Ascending aorta (tissue), 2 donors: ENCODE measurements around the gene SCIMP. TPM values are rescaled to one million over a fixed set of nuclear protein-coding genes. Genes with fewer than 3 reads are reported as not detected.

Experiments used
- DNase-seq, 2 donors: peaks; one replicate each; pipeline ENCODE4 v3.0.0-alpha.2; 2019; ENCODE audit warnings: low spot score in 2 of 2
- H3K27ac ChIP-seq, 2 donors: fragments of 200-600 bp; sonication (generic); one replicate each; pipeline ENCODE4 v1.5.1; 2016 to 2017; ENCODE audit warnings: mild to moderate bottlenecking in 1 of 2
- H3K27me3 ChIP-seq: fragments of 200-600 bp; sonication (generic); one replicate; pipeline ENCODE4 v1.5.1; 2017
- H3K36me3 ChIP-seq, 2 donors: fragments of 200-600 bp; sonication (generic); one replicate each; pipeline ENCODE4 v1.5.1; 2016
- H3K4me1 ChIP-seq, 2 donors: fragments of 200-600 bp; sonication (generic); one replicate each; pipeline ENCODE4 v1.5.1; 2016 to 2017; ENCODE audit warnings: mild to moderate bottlenecking in 1 of 2
- H3K4me3 ChIP-seq, 2 donors: fragments of 200-600 bp; sonication (generic); one replicate each; pipeline ENCODE4 v1.5.1; 2016 to 2017; ENCODE audit warnings: mild to moderate bottlenecking in 1 of 2
- H3K9me3 ChIP-seq, 2 donors: fragments of 200-600 bp; sonication (generic); one replicate each; pipeline ENCODE4 v1.5.1; 2016
- intact Hi-C: fragments of 100-400 bp; cut with DNase I; formaldehyde crosslinking; loops from one replicate; pipeline ENCODE4 v1.15.1; 2023
- total RNA-seq: library from RNA; depleted of rRNA; stranded (reverse); fragments of >200 nt; gene quantifications from one replicate; pipeline ENCODE4 v1.1.0, GENCODE V29; 2016
- TF ChIP-seq, protein P1 (sequence below), 3 experiments: fragments of 200-600 bp in 2 of 3; fragments of 450-650 bp in 1 of 3; sonication (generic) in 2 of 3; IDR thresholded peaks; one replicate each; pipeline ENCODE4 v1.5.1; 2016 to 2019; ENCODE audit warnings: antibody characterized with exemption in 3 of 3, mild to moderate bottlenecking in 1 of 3, moderate library complexity in 1 of 3

SCIMP gene
- total RNA-seq, 1 donor from 2014 or later = 0.21 TPM

DNA sequence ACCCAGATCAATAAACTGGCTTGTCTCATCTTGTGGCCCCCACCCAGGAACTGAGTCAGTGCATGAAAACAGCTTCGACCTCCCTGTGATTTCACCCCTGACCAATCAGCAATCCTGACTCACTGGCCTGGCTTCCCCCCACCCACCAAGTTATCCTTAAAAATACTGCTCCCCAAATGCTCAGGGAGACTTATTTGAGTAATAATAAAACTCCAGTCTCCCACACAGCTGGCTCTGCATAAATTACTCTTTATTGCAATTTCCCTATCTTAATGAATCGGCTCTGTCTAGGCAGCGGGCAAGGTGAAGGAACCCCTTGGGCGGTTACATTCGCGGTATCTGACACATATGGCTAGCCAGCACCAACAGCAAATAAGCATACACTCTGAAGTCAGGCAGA is 37.7 kb upstream of the SCIMP start:
- no peaks in the 10 kb centered on the region for H3K36me3 ChIP-seq
- no peak overlapping the region for H3K4me3 ChIP-seq
- TF ChIP-seq, protein P1, sequence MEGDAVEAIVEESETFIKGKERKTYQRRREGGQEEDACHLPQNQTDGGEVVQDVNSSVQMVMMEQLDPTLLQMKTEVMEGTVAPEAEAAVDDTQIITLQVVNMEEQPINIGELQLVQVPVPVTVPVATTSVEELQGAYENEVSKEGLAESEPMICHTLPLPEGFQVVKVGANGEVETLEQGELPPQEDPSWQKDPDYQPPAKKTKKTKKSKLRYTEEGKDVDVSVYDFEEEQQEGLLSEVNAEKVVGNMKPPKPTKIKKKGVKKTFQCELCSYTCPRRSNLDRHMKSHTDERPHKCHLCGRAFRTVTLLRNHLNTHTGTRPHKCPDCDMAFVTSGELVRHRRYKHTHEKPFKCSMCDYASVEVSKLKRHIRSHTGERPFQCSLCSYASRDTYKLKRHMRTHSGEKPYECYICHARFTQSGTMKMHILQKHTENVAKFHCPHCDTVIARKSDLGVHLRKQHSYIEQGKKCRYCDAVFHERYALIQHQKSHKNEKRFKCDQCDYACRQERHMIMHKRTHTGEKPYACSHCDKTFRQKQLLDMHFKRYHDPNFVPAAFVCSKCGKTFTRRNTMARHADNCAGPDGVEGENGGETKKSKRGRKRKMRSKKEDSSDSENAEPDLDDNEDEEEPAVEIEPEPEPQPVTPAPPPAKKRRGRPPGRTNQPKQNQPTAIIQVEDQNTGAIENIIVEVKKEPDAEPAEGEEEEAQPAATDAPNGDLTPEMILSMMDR (IDR thresholded peaks at IDR 0.05) = no peak
- no peaks in the 10 kb centered on the region for H3K9me3 ChIP-seq
- DNase-seq = no peak
- H3K4me1 ChIP-seq = no peaks in the 10 kb centered on the region
- H3K27me3 ChIP-seq = no peaks in the 10 kb centered on the region
- no peak overlapping the region for H3K27ac ChIP-seq
- intact Hi-C loops = no loop called here

DNA sequence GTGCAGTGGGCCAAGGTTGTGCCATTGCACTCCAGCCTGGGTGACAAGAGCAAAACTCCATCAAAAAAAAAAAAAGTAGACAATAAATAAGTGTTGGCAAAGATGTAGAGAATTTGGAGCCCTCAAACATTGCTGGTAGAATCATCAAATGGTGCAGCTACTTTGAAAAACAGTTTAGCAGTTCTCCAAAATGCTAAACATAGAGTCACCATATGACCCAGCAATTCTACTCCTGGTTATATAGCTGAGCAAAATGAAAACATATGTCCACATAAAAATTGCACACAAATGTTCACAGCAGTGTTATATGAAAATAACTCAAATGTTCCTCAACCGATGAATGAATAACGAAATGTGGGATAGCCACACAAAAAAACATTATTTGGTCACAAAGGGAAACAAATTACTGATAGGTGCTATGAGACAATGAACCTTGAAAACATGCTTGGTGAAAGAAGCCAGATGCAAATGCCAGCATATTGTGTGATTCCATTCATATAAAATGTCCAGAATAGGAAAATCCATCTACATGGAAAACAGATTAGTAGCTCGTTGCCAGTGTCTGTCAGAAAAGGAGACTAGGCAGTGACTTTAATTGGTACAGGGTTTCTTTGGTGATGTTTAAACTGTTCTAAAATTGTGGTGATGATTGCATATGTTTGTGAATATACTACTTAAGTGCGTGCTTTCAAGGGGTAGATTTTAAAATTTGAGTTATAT is 34.7 kb upstream of the SCIMP start:
- no peaks in the 10 kb centered on the region for H3K36me3 ChIP-seq
- H3K27me3 ChIP-seq = no peaks in the 10 kb centered on the region
- no peak for DNase-seq
- H3K4me1 ChIP-seq = no peaks in the 10 kb centered on the region
- no peaks in the 10 kb centered on the region for H3K9me3 ChIP-seq
- intact Hi-C loops = no loop called here
- TF ChIP-seq, protein P1 (IDR thresholded peaks at IDR 0.05) = no peak
- H3K27ac ChIP-seq = no peak overlapping the region
- no peak overlapping the region for H3K4me3 ChIP-seq

DNA sequence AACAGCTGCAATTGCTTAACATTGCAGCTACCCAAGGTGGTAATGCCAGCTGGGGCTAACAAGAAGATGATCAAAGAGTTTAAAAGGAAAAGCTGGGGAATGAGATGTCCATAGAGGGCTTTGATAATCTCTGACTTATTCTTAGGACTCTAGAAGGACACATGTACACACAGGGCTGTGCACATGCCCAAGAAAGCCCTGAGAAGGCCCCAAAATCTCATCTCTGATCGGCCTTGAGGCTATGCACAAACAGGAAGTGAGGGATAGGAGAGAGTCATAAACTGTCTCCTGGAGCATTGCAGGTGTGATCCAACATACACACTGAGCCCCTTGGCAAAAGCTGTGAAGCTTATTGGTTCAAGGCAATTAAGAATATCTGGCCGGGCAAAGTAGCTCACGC is 30.2 kb upstream of the SCIMP start:
- Histone ChIP-seq H3K27ac (no peak overlapping the region), H3K36me3 (no peaks in the 10 kb centered on the region), H3K27me3 (no peaks in the 10 kb centered on the region), H3K9me3 (no peaks in the 10 kb centered on the region), H3K4me3 (no peak overlapping the region), H3K4me1 (no peaks in the 10 kb centered on the region)
- intact Hi-C loops = no loop called here
- DNase-seq = no peak
- TF ChIP-seq, protein P1 (IDR thresholded peaks at IDR 0.05) = no peak

DNA sequence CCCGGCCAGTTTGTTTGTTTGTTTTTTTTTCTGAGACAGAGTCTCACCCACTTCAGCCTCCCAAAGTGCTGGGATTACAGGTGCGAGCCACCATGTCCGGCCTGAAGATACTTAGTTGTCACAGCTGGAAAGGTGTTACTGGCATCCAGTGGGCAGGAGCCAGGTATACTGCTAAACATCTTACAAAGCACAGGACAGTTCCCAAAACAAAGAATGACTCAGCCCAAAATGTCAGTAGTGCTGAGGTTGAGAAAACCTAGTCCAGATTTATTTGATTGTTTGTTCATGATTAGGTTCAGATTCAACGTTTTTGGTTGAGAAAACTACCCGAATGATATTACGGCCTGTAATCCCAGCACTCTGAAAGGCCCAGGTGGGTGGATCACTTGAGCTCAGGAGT is 28.8 kb upstream of the SCIMP start:
- H3K9me3 ChIP-seq = no peaks in the 10 kb centered on the region
- H3K4me1 ChIP-seq = no peaks in the 10 kb centered on the region
- H3K27ac ChIP-seq = no peak overlapping the region
- TF ChIP-seq, protein P1 (IDR thresholded peaks at IDR 0.05) = no peak
- no peaks in the 10 kb centered on the region for H3K27me3 ChIP-seq
- intact Hi-C loops = no loop called here
- no peak overlapping the region for H3K4me3 ChIP-seq
- no peak for DNase-seq
- H3K36me3 ChIP-seq = no peaks in the 10 kb centered on the region

DNA sequence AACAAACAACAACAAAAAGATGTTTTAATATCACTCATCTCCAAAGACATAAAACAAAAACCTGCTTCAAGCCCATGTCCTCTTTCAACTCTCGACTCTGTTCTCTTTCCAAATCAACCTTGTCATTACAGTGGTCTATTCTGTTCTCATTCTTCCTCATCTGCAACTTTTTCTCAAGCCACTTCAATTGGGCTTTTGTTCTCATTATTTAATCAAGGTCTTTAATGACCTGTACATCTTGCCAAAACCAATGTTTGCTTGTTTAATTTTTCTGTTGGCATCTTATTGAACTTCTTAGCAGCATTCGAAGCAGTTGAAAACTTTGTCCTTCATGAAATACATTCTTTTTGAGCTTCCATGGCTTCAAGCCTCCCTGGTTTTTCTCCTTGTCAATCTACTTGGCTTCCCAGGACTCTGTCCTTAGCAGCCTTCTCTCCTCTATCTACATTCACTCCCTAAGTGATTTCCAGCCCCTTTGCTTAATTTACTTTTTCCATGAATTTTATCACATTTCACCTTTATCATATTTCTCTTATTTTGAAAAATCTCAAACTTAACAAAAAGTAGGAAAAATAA is 27.8 kb upstream of the SCIMP start:
- TF ChIP-seq, protein P1 (IDR thresholded peaks at IDR 0.05) = no peak
- H3K36me3 ChIP-seq = no peaks in the 10 kb centered on the region
- H3K27me3 ChIP-seq = no peaks in the 10 kb centered on the region
- intact Hi-C loops = no loop called here
- H3K4me3 ChIP-seq = no peak overlapping the region
- H3K4me1 ChIP-seq = no peaks in the 10 kb centered on the region
- no peak overlapping the region for H3K27ac ChIP-seq
- no peaks in the 10 kb centered on the region for H3K9me3 ChIP-seq
- DNase-seq = no peak
